OCI-LY1 (cell line): Measurements from ENCODE around the gene TMEM234.

ENCODE experiments used
- CTCF ChIP-seq: fragments of 200-600 bp; sonication (generic), shearing (Covaris generic); IDR thresholded peaks from 2 replicates; pipeline ENCODE4 v1.5.1; 2017; ENCODE audit warnings: mild to moderate bottlenecking, antibody characterized with exemption, low read length, moderate library complexity, mixed read lengths
- EZH2 ChIP-seq: fragments of 200-600 bp; sonication (generic), shearing (Covaris generic); IDR thresholded peaks from 2 replicates; pipeline ENCODE4 v1.8.0; 2017; ENCODE audit warnings: borderline replicate concordance, mixed run types, mild to moderate bottlenecking, antibody characterized with exemption, low read length, moderate library complexity, mixed read lengths

GRCh38 chr1:32172621-32173245 is 49.4 kb downstream of the TMEM234 start:
- TF ChIP-seq CTCF: no peak
- TF ChIP-seq EZH2: no peak
